Keratinocyte (primary cell): ENCODE results near the gene KRTAP1-5. TPM values are rescaled to one million over a fixed set of nuclear protein-coding genes. Genes with fewer than 3 reads are reported as not detected.

Experiments used
- DNase-seq: peaks from one replicate; pipeline ENCODE4 v3.0.0-alpha.2; 2011; ENCODE audit warnings: low read depth, missing footprints, low spot score
- FAIRE-seq: peaks from 2 replicates; lab custom pipeline; 2011; peaks lifted over from hg19 to GRCh38; lab: Jason Lieb, UNC
- H2AFZ ChIP-seq: 2 replicates; pipeline ENCODE4 v1.6.0; 2012; ENCODE audit warnings: low read length, control low read depth, inconsistent platforms; ENCODE audit not compliant: control insufficient read depth
- H3K27ac ChIP-seq: 2 replicates; pipeline ENCODE4 v1.5.1; 2011; ENCODE audit warnings: low read length; ENCODE audit not compliant: control insufficient read depth, insufficient read depth
- H3K27me3 ChIP-seq: 3 replicates; pipeline ENCODE4 v1.6.0; 2011; ENCODE audit warnings: low read length; ENCODE audit not compliant: control insufficient read depth, insufficient read depth; ENCODE audit errors: extremely low read depth
- H3K36me3 ChIP-seq, 2 experiments: 2 replicates in 1 of 2; 3 replicates in 1 of 2; pipeline ENCODE4 v1.5.1; 2011; ENCODE audit warnings: low read length in 2 of 2, mild to moderate bottlenecking in 1 of 2; ENCODE audit not compliant: control insufficient read depth in 2 of 2, insufficient read depth in 2 of 2; ENCODE audit errors: extremely low read depth in 1 of 2
- H3K4me1 ChIP-seq: 3 replicates; pipeline ENCODE4 v1.5.1; 2011; ENCODE audit warnings: low read length; ENCODE audit not compliant: control insufficient read depth, insufficient read depth; ENCODE audit errors: extremely low read depth
- H3K4me2 ChIP-seq: 3 replicates; pipeline ENCODE4 v1.6.0; 2011; ENCODE audit warnings: low read depth, low read length; ENCODE audit not compliant: control insufficient read depth, insufficient read depth; ENCODE audit errors: extremely low read depth
- H3K4me3 ChIP-seq, 3 experiments: fragments of 200-600 bp in 1 of 3; sonication (generic) in 1 of 3; 2 replicates in 2 of 3; 3 replicates in 1 of 3; pipeline ENCODE4 v1.5.1; 2011 to 2016; ENCODE audit warnings: low read length in 3 of 3, mild to moderate bottlenecking in 3 of 3, control low read depth in 2 of 3, inconsistent platforms in 1 of 3, low read depth in 1 of 3, mixed read lengths in 1 of 3, mixed run types in 1 of 3, moderate library complexity in 1 of 3; ENCODE audit not compliant: control insufficient read depth in 2 of 3, insufficient read depth in 2 of 3; ENCODE audit errors: extremely low read depth in 1 of 3
- H3K79me2 ChIP-seq: 2 replicates; pipeline ENCODE4 v1.6.0; 2012; ENCODE audit warnings: low read length; ENCODE audit not compliant: control insufficient read depth, insufficient read depth
- H3K9ac ChIP-seq: 3 replicates; pipeline ENCODE4 v1.6.0; 2011; ENCODE audit warnings: low read length; ENCODE audit not compliant: control insufficient read depth, insufficient read depth; ENCODE audit errors: extremely low read depth
- H3K9me1 ChIP-seq: 3 replicates; pipeline ENCODE4 v1.6.0; 2011; ENCODE audit warnings: low read length; ENCODE audit not compliant: control insufficient read depth, insufficient read depth; ENCODE audit errors: extremely low read depth
- H3K9me3 ChIP-seq: 2 replicates; pipeline ENCODE4 v1.5.1; 2012; ENCODE audit warnings: low read depth, low read length; ENCODE audit not compliant: control insufficient read depth
- H4K20me1 ChIP-seq: 3 replicates; pipeline ENCODE4 v1.6.0; 2011; ENCODE audit warnings: low read length; ENCODE audit not compliant: control insufficient read depth, insufficient read depth; ENCODE audit errors: extremely low read depth
- EZH2 ChIP-seq: IDR thresholded peaks from one replicate; pipeline ENCODE4 v1.6.1; 2012; ENCODE audit warnings: inconsistent platforms, mild to moderate bottlenecking, low read length, moderate library complexity
- dilution Hi-C: fragments of 300-500 bp; cut with MboI; formaldehyde crosslinking; loops from one replicate; pipeline ENCODE4 v1.7.0; 2020; ENCODE audit warnings: low sequenced_read_pairs; ENCODE audit not compliant: extremely low pct_ligation_motif_present
- polyA plus RNA-seq, 5 experiments: library from polyadenylated mRNA; depleted of rRNA in 3 of 5; stranded (reverse) in 3 of 5; stranded (forward) in 1 of 5; unstranded in 1 of 5; fragments of >200 nt; gene quantifications; 1 replicate in 1 of 5; 2 replicates in 3 of 5; 3 replicates in 1 of 5; pipeline versions ENCODE4 v1.2.1 to v1.2.3, GENCODE V29; 2011 to 2012; ENCODE audit warnings: missing spikeins in 2 of 5, low read depth in 1 of 5, low replicate concordance in 1 of 5
- TF ChIP-seq, protein P1 (sequence below), 3 experiments: IDR thresholded peaks in 1 of 3; conservative IDR thresholded peaks in 1 of 3; optimal IDR thresholded peaks in 1 of 3; 2 replicates in 2 of 3; 3 replicates in 1 of 3; pipeline versions ENCODE3 to v1.5.1; 2011; ENCODE audit warnings: low read length in 3 of 3, mild to moderate bottlenecking in 3 of 3, moderate library complexity in 2 of 3, control low read depth in 1 of 3, inconsistent platforms in 1 of 3; ENCODE audit not compliant: insufficient read depth in 2 of 3; ENCODE audit errors: extremely low read depth in 1 of 3

KRTAP1-5 gene
- polyA plus RNA-seq, 1 donor (not counting 4 experiments of a cell fraction or from before 2014, with no cell fraction given) = 0.08 TPM

DNA sequence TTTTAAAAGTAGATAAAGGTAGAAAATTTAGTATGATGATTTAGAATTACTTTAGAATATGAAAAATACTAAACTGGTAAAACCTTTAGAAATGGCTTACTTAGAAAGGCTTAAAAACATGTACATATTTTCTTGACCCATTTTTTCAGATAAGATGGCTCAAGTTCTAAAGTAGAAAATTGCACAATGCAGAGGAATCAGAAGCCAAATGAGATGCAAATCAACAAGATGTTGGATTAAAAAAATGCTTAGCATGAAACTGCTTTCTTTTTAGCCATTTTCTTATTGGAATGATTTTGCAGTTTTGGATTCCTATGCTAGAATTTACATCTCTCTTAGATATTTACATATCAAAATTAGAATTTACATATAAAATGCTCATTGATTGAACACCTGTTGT is 16.6 kb downstream of the KRTAP1-5 start:
- Histone ChIP-seq H4K20me1 (no peaks in the 10 kb centered on the region), H3K4me1 (no peaks in the 10 kb centered on the region), H3K4me2 (no peak overlapping the region), H3K9me3 (no peaks in the 10 kb centered on the region), H2AFZ (no peak overlapping the region), H3K36me3 (no peaks in the 10 kb centered on the region), H3K9me1 (no peaks in the 10 kb centered on the region), H3K27ac (no peak overlapping the region), H3K9ac (no peak overlapping the region), H3K4me3 (no peak overlapping the region), H3K27me3 (no peaks in the 10 kb centered on the region), H3K79me2 (no peaks in the 10 kb centered on the region)
- TF ChIP-seq, protein P1, sequence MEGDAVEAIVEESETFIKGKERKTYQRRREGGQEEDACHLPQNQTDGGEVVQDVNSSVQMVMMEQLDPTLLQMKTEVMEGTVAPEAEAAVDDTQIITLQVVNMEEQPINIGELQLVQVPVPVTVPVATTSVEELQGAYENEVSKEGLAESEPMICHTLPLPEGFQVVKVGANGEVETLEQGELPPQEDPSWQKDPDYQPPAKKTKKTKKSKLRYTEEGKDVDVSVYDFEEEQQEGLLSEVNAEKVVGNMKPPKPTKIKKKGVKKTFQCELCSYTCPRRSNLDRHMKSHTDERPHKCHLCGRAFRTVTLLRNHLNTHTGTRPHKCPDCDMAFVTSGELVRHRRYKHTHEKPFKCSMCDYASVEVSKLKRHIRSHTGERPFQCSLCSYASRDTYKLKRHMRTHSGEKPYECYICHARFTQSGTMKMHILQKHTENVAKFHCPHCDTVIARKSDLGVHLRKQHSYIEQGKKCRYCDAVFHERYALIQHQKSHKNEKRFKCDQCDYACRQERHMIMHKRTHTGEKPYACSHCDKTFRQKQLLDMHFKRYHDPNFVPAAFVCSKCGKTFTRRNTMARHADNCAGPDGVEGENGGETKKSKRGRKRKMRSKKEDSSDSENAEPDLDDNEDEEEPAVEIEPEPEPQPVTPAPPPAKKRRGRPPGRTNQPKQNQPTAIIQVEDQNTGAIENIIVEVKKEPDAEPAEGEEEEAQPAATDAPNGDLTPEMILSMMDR (optimal IDR thresholded peaks at IDR 0.05 in 1 of 3, IDR thresholded peaks at IDR 0.05 in 1 of 3, conservative IDR thresholded peaks at IDR 0.05 in 1 of 3; ENCODE audit: extremely low read depth in 1 of 3, insufficient read depth in 2 of 3, low read length in 3 of 3) = no peak
- no peak for TF ChIP-seq EZH2
- FAIRE-seq = no peak
- dilution Hi-C loops = no loop called here
- DNase-seq = no peak

DNA sequence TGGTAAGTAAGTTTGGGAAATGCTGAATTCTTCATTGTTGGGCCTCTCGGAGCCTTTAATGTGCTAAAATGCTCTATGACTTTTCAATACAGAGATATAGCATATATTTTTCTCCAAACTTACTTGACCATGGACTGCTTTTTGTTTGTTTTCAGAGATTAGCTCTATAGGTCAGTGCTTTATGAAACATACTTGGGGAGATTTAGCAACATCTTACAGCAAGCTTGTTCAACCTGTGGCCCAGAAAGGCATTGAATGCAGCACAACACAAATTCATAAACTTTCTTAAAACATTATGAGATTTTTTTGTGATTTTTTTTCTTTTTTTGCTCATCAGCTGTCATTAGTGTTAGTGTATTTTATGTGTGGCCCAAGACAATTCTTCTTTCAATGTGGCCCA is 17.1 kb downstream of the KRTAP1-5 start:
- Histone ChIP-seq H2AFZ (no peak overlapping the region), H3K9ac (no peak overlapping the region), H3K4me2 (no peak overlapping the region), H3K9me1 (no peaks in the 10 kb centered on the region), H4K20me1 (no peaks in the 10 kb centered on the region), H3K79me2 (no peaks in the 10 kb centered on the region), H3K27ac (no peak overlapping the region), H3K27me3 (no peaks in the 10 kb centered on the region), H3K36me3 (no peaks in the 10 kb centered on the region), H3K9me3 (no peaks in the 10 kb centered on the region), H3K4me1 (no peaks in the 10 kb centered on the region), H3K4me3 (no peak overlapping the region)
- DNase-seq = no peak
- no peak for TF ChIP-seq EZH2
- TF ChIP-seq, protein P1 (optimal IDR thresholded peaks at IDR 0.05 in 1 of 3, IDR thresholded peaks at IDR 0.05 in 1 of 3, conservative IDR thresholded peaks at IDR 0.05 in 1 of 3; ENCODE audit: extremely low read depth in 1 of 3, insufficient read depth in 2 of 3, low read length in 3 of 3) = no peak
- dilution Hi-C loops = no loop called here
- no peak for FAIRE-seq
